Measurements from ENCODE around the gene LNPEP.

Gene LNPEP
- total RNA-seq = 112 to 660 (median 220) reads per million in 18 experiments

GRCh38 chr5:96935559-96936430, at the start of gene LNPEP:
TSS of gene LNPEP (plus strand) at chr5:96936080. CDS start at chr5:96936156, 76 bp downstream.
- peak; percentile 95 to 96 for DNase-seq

- DNase-seq = no peak
These were observed 42.5 kb upstream of the LNPEP start for GRCh38 chr5:96893342-96893741.

- peak in 1 of 2 donors; percentile 46 for DNase-seq
These were observed 39.6 kb upstream of the LNPEP start for GRCh38 chr5:96896276-96896675.

- DNase-seq = peak; percentile 74 to 77
These were observed 39.1 kb upstream of the LNPEP start for GRCh38 chr5:96896806-96897205.

GRCh38 chr5:96901384-96901783, 34.5 kb upstream of the LNPEP start:
- DNase-seq = no peak

GRCh38 chr5:96901841-96902240, 34.0 kb upstream of the LNPEP start:
- no peak for DNase-seq

- DNase-seq = no peak
These were observed 33.0 kb upstream of the LNPEP start for GRCh38 chr5:96902876-96903275.

GRCh38 chr5:96903300-96903699, 32.6 kb upstream of the LNPEP start:
- DNase-seq = no peak

- DNase-seq = peak; percentile 42 to 48
These were observed 31.6 kb upstream of the LNPEP start for GRCh38 chr5:96904054-96904931.

GRCh38 chr5:96905864-96906263, 30.0 kb upstream of the LNPEP start:
- DNase-seq = peak in 1 of 2 donors; percentile 25

- DNase-seq = no peak
These were observed 26.9 kb upstream of the LNPEP start for GRCh38 chr5:96909003-96909402.

GRCh38 chr5:96909435-96909834, 26.4 kb upstream of the LNPEP start:
- no peak for DNase-seq

- DNase-seq = no peak
These were observed 24.7 kb upstream of the LNPEP start for GRCh38 chr5:96911139-96911538.

GRCh38 chr5:96913233-96913632, 22.6 kb upstream of the LNPEP start:
- no peak for DNase-seq

GRCh38 chr5:96919754-96920197, 16.1 kb upstream of the LNPEP start:
- no peak for DNase-seq

- DNase-seq = no peak
These were observed 15.0 kb upstream of the LNPEP start for GRCh38 chr5:96920744-96921355.

- DNase-seq = no peak
These were observed 13.2 kb upstream of the LNPEP start for GRCh38 chr5:96922499-96923244.

GRCh38 chr5:96924016-96924443, 11.8 kb upstream of the LNPEP start:
- no peak for DNase-seq

- peak in 1 of 2 donors; percentile 33 for DNase-seq
These were observed 9.6 kb upstream of the LNPEP start for GRCh38 chr5:96926276-96926675.

- DNase-seq = no peak
These were observed 8.9 kb upstream of the LNPEP start for GRCh38 chr5:96927008-96927407.

- no peak for DNase-seq
These were observed 6.8 kb upstream of the LNPEP start for GRCh38 chr5:96928931-96929708.
